Uterus (tissue), 4 donors: ENCODE measurements around the gene CCNE1. TPM values are rescaled to one million over a fixed set of nuclear protein-coding genes. Genes with fewer than 3 reads are reported as not detected.

Experiments
- DNase-seq, 2 donors: peaks; one replicate each; pipeline ENCODE4 v3.0.0-alpha.2; 2019 to 2020
- H3K27ac ChIP-seq, 2 donors: fragments of 200-600 bp; sonication (generic); 1 replicate in 1 of 2; 2 replicates in 1 of 2; pipeline ENCODE4 v1.5.1; 2016 to 2018
- H3K27me3 ChIP-seq, 2 donors: fragments of 200-600 bp; sonication (generic); one replicate each; pipeline ENCODE4 v1.5.1; 2018 to 2019; ENCODE audit warnings: control low read depth in 1 of 2
- H3K36me3 ChIP-seq, 2 donors: fragments of 200-600 bp; sonication (generic); one replicate each; pipeline ENCODE4 v1.5.1; 2019; ENCODE audit warnings: control low read depth in 1 of 2
- H3K4me1 ChIP-seq, 2 donors: fragments of 200-600 bp; sonication (generic); one replicate each; pipeline ENCODE4 v1.5.1; 2018 to 2019; ENCODE audit warnings: control low read depth in 1 of 2
- H3K4me3 ChIP-seq, 2 donors: fragments of 200-600 bp; sonication (generic); 1 replicate in 1 of 2; 2 replicates in 1 of 2; pipeline ENCODE4 v1.5.1; 2018 to 2019; ENCODE audit warnings: mild to moderate bottlenecking in 1 of 2
- H3K9me3 ChIP-seq, 2 donors: fragments of 200-600 bp; sonication (generic); one replicate each; pipeline ENCODE4 v1.5.1; 2019; ENCODE audit warnings: control low read depth in 1 of 2
- CTCF ChIP-seq, 4 experiments: fragments of 200-600 bp in 2 of 4; fragments of 450-650 bp in 2 of 4; sonication (generic) in 2 of 4; IDR thresholded peaks; one replicate each; pipeline ENCODE4 v1.5.1; 2016 to 2019; ENCODE audit warnings: antibody characterized with exemption in 4 of 4, mild to moderate bottlenecking in 2 of 4, moderate library complexity in 1 of 4
- POLR2A ChIP-seq, 2 donors: fragments of 450-650 bp; IDR thresholded peaks; one replicate each; pipeline ENCODE4 v1.6.1; 2016; ENCODE audit warnings: antibody characterized with exemption in 2 of 2, mild to moderate bottlenecking in 1 of 2, moderate library complexity in 1 of 2
- intact Hi-C: fragments of 100-400 bp; cut with DNase I; formaldehyde crosslinking; loops from one replicate; pipeline ENCODE4 v1.15.1; 2023; ENCODE audit warnings: low total_unique reads
- total RNA-seq, 4 donors: library from RNA; depleted of rRNA in 3 of 4; stranded (reverse); fragments of >200 nt in 3 of 4; gene quantifications; one replicate each; pipeline versions ENCODE4 v1.1.0 to v1.2.4, GENCODE V29; 2014 to 2023
- donor health status: DM: yes; HTN: yes; CAD: no.

Gene CCNE1
- total RNA-seq, 4 donors from 2014 or later = 0.70 to 5.5 TPM; not detected in 2

- Histone ChIP-seq H3K9me3 (no peaks in the 10 kb centered on the region), H3K4me1 (no peaks in the 10 kb centered on the region), H3K27me3 (no peaks in the 10 kb centered on the region), H3K4me3 (no peak overlapping the region), H3K36me3 (no peaks in the 10 kb centered on the region), H3K27ac (no peak overlapping the region)
- intact Hi-C loops = no loop called here
- no peak for TF ChIP-seq POLR2A (IDR thresholded peaks at IDR 0.05)
- no peak for TF ChIP-seq CTCF (IDR thresholded peaks at IDR 0.05)
- no peak for DNase-seq
These were observed 7.3 kb upstream of the CCNE1 start for GRCh38 chr19:29804493-29804892.

- intact Hi-C loops = no loop called here
- no peaks in the 10 kb centered on the region for H3K4me1 ChIP-seq
- DNase-seq = no peak
- no peak overlapping the region for H3K27ac ChIP-seq
- H3K36me3 ChIP-seq = no peaks in the 10 kb centered on the region
- H3K27me3 ChIP-seq = no peaks in the 10 kb centered on the region
- H3K4me3 ChIP-seq = no peak overlapping the region
- TF ChIP-seq POLR2A (IDR thresholded peaks at IDR 0.05) (no peak), CTCF (IDR thresholded peaks at IDR 0.05) (no peak)
- no peaks in the 10 kb centered on the region for H3K9me3 ChIP-seq
These were observed 6.5 kb upstream of the CCNE1 start for GRCh38 chr19:29805031-29805965.

GRCh38 chr19:29806098-29806866, 5.5 kb upstream of the CCNE1 start:
- Histone ChIP-seq H3K4me3 (no peak overlapping the region), H3K4me1 (no peaks in the 10 kb centered on the region), H3K9me3 (no peaks in the 10 kb centered on the region), H3K27me3 (no peaks in the 10 kb centered on the region), H3K27ac (no peak overlapping the region), H3K36me3 (no peaks in the 10 kb centered on the region)
- intact Hi-C loops = no loop called here
- no peak for TF ChIP-seq CTCF (IDR thresholded peaks at IDR 0.05)
- TF ChIP-seq POLR2A (IDR thresholded peaks at IDR 0.05) = no peak
- no peak for DNase-seq

GRCh38 chr19:29807178-29807577, 4.6 kb upstream of the CCNE1 start:
- no peaks in the 10 kb centered on the region for H3K27me3 ChIP-seq
- TF ChIP-seq POLR2A (IDR thresholded peaks at IDR 0.05) (no peak), CTCF (IDR thresholded peaks at IDR 0.05) (no peak)
- intact Hi-C loops = no loop called here

More at GRCh38 chr19:29807178-29807577, 4.6 kb upstream of the CCNE1 start:
- Histone ChIP-seq H3K4me3 (no peak overlapping the region), H3K4me1 (peaks cover 0 to 2% of the 10 kb centered on the region in 2 donors), H3K36me3 (no peaks in the 10 kb centered on the region), H3K9me3 (no peaks in the 10 kb centered on the region), H3K27ac (no peak overlapping the region)
- no peak for DNase-seq
